Ishikawa (cell line): ENCODE results near the gene SYNE1.

Source experiments
- CEBPB ChIP-seq: IDR thresholded peaks from 2 replicates; pipeline ENCODE4 v1.6.1; 2012
- CREB1 ChIP-seq: IDR thresholded peaks from 2 replicates; pipeline ENCODE4 v1.6.1; 2012; ENCODE audit warnings: low read depth
- EGR1 ChIP-seq: IDR thresholded peaks from 2 replicates; pipeline ENCODE4 v1.6.1; 2012
- EP300 ChIP-seq: IDR thresholded peaks from 2 replicates; pipeline ENCODE4 v1.6.1; 2012; ENCODE audit warnings: borderline replicate concordance
- FOXM1 ChIP-seq: IDR thresholded peaks from 2 replicates; pipeline ENCODE4 v1.6.1; 2012; ENCODE audit warnings: low read depth, borderline replicate concordance
- NFIC ChIP-seq: IDR thresholded peaks from 2 replicates; pipeline ENCODE4 v1.6.1; 2012
- RAD21 ChIP-seq: IDR thresholded peaks from 2 replicates; pipeline ENCODE4 v1.6.1; 2012; ENCODE audit warnings: low read depth
- TAF1 ChIP-seq: IDR thresholded peaks from 2 replicates; pipeline ENCODE4 v1.6.1; 2012; ENCODE audit warnings: low read depth, mild to moderate bottlenecking
- TCF12 ChIP-seq: IDR thresholded peaks from 2 replicates; pipeline ENCODE4 v1.6.1; 2012; ENCODE audit warnings: low read depth
- TEAD4 ChIP-seq: IDR thresholded peaks from 2 replicates; pipeline ENCODE4 v1.6.1; 2012
- YY1 ChIP-seq: IDR thresholded peaks from 2 replicates; pipeline ENCODE4 v1.6.1; 2012; ENCODE audit warnings: low read depth
- ZBTB7A ChIP-seq: IDR thresholded peaks from 2 replicates; pipeline ENCODE4 v1.6.1; 2012; ENCODE audit warnings: low read depth
- TF ChIP-seq, protein P1 (sequence below): IDR thresholded peaks from 2 replicates; pipeline ENCODE4 v1.6.1; 2012
- TF ChIP-seq, protein P2 (sequence below): IDR thresholded peaks from 2 replicates; pipeline ENCODE4 v1.6.1; 2012; ENCODE audit warnings: low read depth, mild to moderate bottlenecking

SYNE1 gene

DNA sequence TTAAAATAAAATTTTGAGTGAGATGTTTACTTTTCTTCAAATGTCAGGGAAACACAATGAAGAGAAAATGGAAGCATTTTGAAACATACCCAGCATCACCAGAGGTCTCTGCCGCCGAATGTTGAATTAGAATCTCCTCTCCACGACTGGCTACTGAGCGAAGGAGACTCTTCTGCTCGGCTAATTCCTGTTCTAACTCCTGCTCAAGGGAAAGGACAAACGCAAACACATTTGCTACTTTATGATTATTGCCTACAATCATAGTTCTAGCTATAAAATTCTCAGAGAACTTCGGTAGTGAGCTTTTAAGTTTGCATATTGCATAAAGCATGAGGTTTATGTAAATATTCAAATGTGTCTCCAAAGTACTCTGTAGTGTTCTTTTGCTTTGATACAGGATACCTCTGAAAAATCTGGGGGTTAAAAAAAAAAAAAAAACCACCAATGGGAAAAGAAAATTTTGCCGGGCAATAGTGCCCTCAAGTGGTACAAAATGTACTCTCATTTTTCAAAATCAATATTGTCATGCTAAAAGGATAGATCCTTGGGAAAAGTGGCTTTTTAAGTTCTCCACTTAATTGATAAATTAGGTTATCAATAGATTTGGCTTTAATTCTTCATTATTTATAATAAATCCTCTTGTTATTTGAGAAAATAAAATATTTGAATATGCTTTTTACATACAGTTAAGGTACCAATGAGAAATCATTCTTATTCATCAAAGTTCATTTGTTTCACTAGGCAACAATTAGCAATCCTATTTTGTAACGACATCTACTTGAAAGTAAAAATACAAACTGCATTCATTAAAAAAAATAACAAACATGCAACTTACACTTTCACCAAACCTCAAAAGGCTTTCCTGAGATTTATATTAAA is 369.0 kb downstream of the SYNE1 start:
- no peak for TF ChIP-seq FOXM1
- peak; percentile 67 for TF ChIP-seq RAD21

DNA sequence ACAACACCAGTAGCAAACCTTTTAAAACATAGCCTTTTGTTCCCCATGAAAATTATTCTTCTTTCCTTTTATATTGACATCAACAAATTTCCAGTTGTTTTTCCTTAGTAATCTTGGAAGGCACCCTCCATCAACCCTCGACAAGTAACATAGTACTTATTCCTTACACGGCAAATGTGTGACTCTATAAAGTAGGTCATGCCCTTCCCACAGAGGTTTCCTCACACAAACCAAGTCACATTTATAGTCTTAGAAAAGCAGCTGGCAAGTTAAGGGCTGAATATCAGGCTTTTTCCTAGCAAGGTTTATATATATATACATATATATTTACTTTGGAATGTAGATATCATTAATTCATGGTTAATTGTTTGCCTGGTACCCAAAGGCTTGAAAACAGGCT is 371.5 kb downstream of the SYNE1 start:
- no peak for TF ChIP-seq TAF1
- no peak for TF ChIP-seq CEBPB
- TF ChIP-seq TEAD4, result no peak
- no peak for TF ChIP-seq TCF12
- no peak for TF ChIP-seq NFIC
- TF ChIP-seq, protein P1, sequence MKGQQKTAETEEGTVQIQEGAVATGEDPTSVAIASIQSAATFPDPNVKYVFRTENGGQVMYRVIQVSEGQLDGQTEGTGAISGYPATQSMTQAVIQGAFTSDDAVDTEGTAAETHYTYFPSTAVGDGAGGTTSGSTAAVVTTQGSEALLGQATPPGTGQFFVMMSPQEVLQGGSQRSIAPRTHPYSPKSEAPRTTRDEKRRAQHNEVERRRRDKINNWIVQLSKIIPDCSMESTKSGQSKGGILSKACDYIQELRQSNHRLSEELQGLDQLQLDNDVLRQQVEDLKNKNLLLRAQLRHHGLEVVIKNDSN, result no peak
- no peak for TF ChIP-seq EP300
- TF ChIP-seq, protein P2, sequence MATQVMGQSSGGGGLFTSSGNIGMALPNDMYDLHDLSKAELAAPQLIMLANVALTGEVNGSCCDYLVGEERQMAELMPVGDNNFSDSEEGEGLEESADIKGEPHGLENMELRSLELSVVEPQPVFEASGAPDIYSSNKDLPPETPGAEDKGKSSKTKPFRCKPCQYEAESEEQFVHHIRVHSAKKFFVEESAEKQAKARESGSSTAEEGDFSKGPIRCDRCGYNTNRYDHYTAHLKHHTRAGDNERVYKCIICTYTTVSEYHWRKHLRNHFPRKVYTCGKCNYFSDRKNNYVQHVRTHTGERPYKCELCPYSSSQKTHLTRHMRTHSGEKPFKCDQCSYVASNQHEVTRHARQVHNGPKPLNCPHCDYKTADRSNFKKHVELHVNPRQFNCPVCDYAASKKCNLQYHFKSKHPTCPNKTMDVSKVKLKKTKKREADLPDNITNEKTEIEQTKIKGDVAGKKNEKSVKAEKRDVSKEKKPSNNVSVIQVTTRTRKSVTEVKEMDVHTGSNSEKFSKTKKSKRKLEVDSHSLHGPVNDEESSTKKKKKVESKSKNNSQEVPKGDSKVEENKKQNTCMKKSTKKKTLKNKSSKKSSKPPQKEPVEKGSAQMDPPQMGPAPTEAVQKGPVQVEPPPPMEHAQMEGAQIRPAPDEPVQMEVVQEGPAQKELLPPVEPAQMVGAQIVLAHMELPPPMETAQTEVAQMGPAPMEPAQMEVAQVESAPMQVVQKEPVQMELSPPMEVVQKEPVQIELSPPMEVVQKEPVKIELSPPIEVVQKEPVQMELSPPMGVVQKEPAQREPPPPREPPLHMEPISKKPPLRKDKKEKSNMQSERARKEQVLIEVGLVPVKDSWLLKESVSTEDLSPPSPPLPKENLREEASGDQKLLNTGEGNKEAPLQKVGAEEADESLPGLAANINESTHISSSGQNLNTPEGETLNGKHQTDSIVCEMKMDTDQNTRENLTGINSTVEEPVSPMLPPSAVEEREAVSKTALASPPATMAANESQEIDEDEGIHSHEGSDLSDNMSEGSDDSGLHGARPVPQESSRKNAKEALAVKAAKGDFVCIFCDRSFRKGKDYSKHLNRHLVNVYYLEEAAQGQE, result no peak
- TF ChIP-seq CREB1, result no peak
- no peak for TF ChIP-seq YY1
- TF ChIP-seq EGR1, result no peak

DNA sequence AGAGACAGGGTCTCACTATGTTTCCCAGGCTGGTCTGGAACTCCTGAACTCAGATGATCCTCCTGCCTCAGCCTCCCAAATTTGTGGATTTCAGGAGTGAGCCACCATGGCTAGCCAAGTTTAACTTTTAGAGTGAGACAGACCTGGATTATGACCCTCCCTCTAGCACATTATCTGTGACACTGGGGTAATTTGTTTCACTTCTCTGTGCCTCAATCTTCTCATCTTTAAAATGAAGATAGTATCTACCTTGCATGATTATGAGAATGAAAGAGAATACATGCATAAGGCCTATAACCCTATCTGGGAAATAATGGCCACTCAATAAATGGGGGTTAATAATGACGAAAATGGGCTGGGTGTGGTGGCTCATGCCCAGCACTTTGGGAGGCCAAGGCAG is 373.6 kb downstream of the SYNE1 start:
- TF ChIP-seq FOXM1 (no peak), NFIC (no peak), EGR1 (no peak), YY1 (no peak), EP300 (no peak), CEBPB (no peak), CREB1 (no peak)
- TF ChIP-seq, protein P1, result no peak
- TF ChIP-seq, protein P2, result no peak

DNA sequence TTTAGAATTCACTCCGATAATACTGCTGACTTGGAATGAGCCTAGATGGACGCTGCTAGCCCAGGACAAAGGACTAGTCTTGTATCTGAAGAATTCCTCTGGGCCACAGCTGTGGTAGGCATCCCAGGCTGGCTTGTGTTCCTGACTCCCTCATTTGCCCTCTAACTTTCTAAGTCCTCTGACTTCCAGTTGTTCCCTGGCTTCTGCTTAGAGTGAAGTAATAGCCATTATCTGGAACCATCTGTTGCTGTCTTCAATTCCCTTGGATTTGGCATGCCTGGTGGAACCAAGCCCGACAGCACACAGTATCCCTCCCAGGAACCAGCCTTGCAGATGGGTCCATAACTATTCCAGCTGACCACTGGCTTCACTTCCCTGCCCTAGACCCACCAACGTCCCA is 376.0 kb downstream of the SYNE1 start:
- TF ChIP-seq CEBPB (no peak), NFIC (no peak), FOXM1 (no peak), YY1 (no peak), TCF12 (no peak), TAF1 (no peak), EGR1 (no peak)
- TF ChIP-seq, protein P1, result no peak
- TF ChIP-seq, protein P2, result no peak

DNA sequence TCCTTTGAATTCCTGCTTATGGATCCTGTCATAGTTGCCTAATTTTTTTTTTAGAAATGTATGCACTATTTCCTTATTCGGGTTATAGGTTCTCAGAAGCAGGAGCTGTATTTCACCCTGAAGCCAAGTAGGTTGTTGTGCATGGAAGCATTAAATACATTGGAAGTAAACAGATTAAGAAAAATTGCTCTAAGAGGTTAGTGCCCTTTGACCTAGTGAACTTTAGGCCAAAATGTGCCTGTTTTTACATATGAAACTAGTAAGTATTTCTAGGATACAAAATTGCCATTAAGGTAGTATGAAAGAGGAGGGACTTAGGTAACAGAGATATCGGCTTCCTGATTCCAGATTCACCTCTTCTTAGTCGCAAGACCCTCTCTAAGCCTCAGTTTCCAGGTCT is 377.9 kb downstream of the SYNE1 start:
- no peak for TF ChIP-seq FOXM1
- no peak for TF ChIP-seq TEAD4
- no peak for TF ChIP-seq ZBTB7A
